ENCODE measurements around the gene NEAT1. TPM values are rescaled to one million over a fixed set of nuclear protein-coding genes. Genes with fewer than 3 reads are reported as not detected.

The NEAT1 gene
- total RNA-seq, 4 donors from 2014 or later = 42.8 to 181 (median 96.0) TPM

DNA sequence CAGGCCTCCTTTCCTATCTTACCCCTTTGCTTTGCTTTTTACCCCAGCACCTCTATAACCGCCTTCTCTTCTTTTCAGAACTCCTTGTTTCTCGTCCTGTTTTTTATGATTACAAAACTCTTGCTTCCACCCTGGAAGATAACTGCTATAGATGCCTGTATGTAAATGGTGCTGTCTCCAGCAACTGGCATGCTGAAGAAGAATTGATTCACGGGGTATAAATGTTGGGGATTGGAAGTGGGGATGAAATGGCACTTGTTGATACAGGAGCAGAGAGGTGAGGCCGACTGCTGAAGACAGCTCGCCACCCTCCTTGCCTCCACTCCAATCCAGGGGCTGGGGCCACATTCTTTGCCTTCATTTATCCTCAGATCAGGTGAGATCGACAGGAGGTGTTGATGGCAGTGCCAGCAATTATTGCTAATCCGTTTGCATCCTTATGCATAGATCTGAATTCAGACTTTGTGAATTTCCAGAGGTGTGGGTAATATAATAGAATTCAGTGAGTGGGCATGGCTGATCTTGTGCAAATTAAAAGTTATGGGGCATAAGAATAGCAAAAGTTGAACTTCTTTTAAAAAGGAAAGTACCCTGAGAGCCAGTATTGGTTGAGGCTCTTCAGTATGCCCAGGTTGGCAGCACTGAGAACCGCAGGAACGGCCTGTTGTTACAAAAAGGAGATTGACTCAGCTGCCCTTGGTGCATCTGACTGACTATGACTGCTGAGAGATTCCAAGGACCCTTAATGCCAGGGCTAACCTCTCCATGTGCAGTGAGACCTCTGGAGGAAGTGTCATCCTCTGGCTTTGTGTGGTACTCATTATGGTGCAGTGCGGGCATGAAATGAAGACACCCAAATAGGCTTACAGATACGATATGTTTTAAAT is 5.3 kb downstream of the NEAT1 start:
- peak overlapping the region; percentile 97 to 99 (median 99) for H3K27ac ChIP-seq (replicated peaks in 1 of 4)
- DNase-seq (ENCODE audit: extremely low spot score) = no peak
- no peaks in the 10 kb centered on the region for H3K9me3 ChIP-seq
- peak overlapping the region; percentile 71 to 81 (median 74) for H3K4me3 ChIP-seq
- WGBS = 14% methylated on average over 11 of the region's 11 CpGs
- intact Hi-C loops (cut with DNase I) = no loop called here
- no peaks in the 10 kb centered on the region for H3K27me3 ChIP-seq
- H3K36me3 ChIP-seq = peaks cover 15 to 84% (median 26%) of the 10 kb centered on the region in 4 donors
- no peak for TF ChIP-seq EP300 (IDR thresholded peaks at IDR 0.05)
- TF ChIP-seq, protein P1, sequence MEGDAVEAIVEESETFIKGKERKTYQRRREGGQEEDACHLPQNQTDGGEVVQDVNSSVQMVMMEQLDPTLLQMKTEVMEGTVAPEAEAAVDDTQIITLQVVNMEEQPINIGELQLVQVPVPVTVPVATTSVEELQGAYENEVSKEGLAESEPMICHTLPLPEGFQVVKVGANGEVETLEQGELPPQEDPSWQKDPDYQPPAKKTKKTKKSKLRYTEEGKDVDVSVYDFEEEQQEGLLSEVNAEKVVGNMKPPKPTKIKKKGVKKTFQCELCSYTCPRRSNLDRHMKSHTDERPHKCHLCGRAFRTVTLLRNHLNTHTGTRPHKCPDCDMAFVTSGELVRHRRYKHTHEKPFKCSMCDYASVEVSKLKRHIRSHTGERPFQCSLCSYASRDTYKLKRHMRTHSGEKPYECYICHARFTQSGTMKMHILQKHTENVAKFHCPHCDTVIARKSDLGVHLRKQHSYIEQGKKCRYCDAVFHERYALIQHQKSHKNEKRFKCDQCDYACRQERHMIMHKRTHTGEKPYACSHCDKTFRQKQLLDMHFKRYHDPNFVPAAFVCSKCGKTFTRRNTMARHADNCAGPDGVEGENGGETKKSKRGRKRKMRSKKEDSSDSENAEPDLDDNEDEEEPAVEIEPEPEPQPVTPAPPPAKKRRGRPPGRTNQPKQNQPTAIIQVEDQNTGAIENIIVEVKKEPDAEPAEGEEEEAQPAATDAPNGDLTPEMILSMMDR (IDR thresholded peaks at IDR 0.05) = no peak
- TF ChIP-seq POLR2AphosphoS5 (IDR thresholded peaks at IDR 0.05) = peak in 1 of 2 donors; percentile 63
- peaks cover 49 to 66% (median 65%) of the 10 kb centered on the region in 4 donors for H3K4me1 ChIP-seq

DNA sequence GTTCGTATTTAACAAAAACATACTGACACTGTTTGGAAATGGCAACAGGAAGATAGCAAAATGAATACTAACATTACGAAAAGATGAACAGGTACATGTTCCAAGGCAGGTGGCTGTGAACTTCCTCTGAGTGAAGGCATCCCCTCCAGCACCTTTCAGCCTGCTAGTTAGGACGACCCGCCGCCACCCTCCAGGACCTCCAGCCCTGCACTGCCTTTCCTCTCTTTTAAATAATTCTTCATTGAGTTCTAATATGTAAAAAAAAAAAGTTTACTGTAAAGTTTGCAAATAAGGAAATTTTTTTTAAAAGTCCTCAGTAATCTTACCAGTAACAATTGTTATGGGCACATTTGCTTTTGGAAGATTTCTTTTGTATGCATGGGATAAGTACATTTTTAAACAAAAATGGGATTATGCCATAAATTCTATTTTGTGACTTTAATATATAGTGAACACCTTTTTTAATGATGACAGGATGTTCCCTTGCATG is 6.0 kb downstream of the NEAT1 start:
- TF ChIP-seq POLR2A (IDR thresholded peaks at IDR 0.05; ENCODE audit: low read depth) (no peak), POLR2AphosphoS5 (IDR thresholded peaks at IDR 0.05) (no peak), EP300 (IDR thresholded peaks at IDR 0.05) (no peak)
- TF ChIP-seq, protein P1 (IDR thresholded peaks at IDR 0.05) = no peak
- Histone ChIP-seq H3K4me3 (peak overlapping the region; percentile 71 to 81 (median 74)), H3K27me3 (no peaks in the 10 kb centered on the region), H3K27ac (replicated peaks in 1 of 4) (peak overlapping the region; percentile 97 to 99 (median 99)), H3K9me3 (no peaks in the 10 kb centered on the region), H3K4me1 (peaks cover 54 to 73% (median 72%) of the 10 kb centered on the region in 4 donors), H3K36me3 (peaks cover 15 to 85% (median 27%) of the 10 kb centered on the region in 4 donors)
- DNase-seq (ENCODE audit: extremely low spot score) = no peak
- intact Hi-C loops (cut with DNase I) = no loop called here
- WGBS = 9% methylated on average over 5 of the region's 5 CpGs

DNA sequence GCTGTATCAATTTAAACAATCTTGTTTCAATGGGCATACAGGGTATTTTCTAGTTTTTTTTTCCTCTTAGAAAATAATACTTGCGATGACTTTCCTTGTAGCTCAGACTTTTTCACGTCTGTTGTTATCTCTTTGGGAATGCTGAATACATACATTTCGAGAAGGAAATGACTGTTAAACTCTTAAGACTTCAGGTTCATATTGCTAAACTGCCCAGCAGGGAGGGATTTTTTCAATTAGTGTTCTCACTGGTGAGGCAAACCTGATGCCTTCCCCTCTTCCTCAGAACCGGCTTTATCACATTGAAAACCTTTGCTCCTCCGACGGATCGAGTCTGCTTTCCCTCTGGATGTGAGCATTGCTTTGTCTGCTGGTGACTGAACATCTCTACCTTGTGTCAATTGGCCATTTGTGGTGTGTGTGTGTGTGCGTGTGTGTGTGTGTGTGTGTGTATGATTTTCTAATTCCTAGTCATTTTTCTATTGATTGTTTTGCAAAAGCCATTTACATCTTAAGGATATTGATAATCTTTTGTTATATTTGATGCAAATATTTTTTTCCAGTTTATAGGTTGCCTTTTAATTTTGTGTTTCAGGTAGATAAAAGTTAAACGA is 6.6 kb downstream of the NEAT1 start:
- 8% methylated on average over 9 of the region's 9 CpGs for WGBS

DNA sequence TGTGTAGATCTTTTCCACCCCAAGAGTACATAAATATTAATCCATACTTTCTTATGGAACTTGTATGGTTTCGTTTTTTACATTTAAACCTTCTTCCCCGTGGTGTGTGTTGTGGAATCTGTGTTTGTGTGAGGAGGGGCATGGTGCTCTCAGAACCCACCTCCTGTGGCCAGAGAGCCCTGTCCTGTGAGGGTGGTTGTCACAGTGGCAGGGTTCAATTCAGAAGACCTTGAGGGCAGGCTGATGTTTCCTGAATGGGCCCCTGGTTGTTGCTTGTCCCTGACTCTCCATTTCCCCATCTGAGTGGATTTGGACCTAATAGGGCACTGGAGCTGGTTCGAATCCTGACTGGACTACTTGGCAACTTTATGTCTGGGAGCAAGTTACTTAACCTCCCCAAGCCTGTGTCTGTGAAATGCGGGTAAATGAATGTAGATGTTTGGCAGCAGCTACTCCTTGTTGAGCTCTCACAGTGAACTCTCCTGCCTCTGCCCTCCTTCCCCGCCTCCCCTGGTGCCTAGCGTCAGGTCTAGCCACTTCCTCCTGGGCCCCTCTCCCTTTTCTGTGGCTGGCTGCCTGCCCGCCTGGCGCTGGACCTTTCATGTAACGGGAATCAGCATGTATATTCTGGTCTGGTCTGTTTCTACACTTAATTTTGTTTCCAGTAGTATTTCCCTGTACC is 7.3 kb downstream of the NEAT1 start:
- peak in 1 of 2 donors; percentile 65 for TF ChIP-seq POLR2AphosphoS5 (IDR thresholded peaks at IDR 0.05)
- TF ChIP-seq EP300 (IDR thresholded peaks at IDR 0.05) = no peak
- peak; percentile 40 for TF ChIP-seq POLR2A (IDR thresholded peaks at IDR 0.05; ENCODE audit: low read depth)
- TF ChIP-seq, protein P1 (IDR thresholded peaks at IDR 0.05) = no peak
- Histone ChIP-seq H3K27ac (replicated peaks in 1 of 4) (peak overlapping the region; percentile 97 to 99 (median 99)), H3K27me3 (no peaks in the 10 kb centered on the region), H3K4me3 (peak overlapping the region; percentile 71 to 81 (median 74)), H3K36me3 (peaks cover 24 to 85% (median 35%) of the 10 kb centered on the region in 4 donors), H3K4me1 (peaks cover 63 to 86% (median 84%) of the 10 kb centered on the region in 4 donors), H3K9me3 (no peaks in the 10 kb centered on the region)
- intact Hi-C loops (cut with DNase I) = no loop called here
- no peak for DNase-seq (ENCODE audit: extremely low spot score)
- 4% methylated on average over 9 of the region's 9 CpGs for WGBS

More for the DNA sequence above, 6.6 kb downstream of the NEAT1 start:
- TF ChIP-seq EP300 (IDR thresholded peaks at IDR 0.05) = no peak
- peak in 1 of 2 donors; percentile 79 for TF ChIP-seq POLR2AphosphoS5 (IDR thresholded peaks at IDR 0.05)
- TF ChIP-seq POLR2A (IDR thresholded peaks at IDR 0.05; ENCODE audit: low read depth) = peak; percentile 21
- peaks cover 18 to 85% (median 32%) of the 10 kb centered on the region in 4 donors for H3K36me3 ChIP-seq
- peak overlapping the region; percentile 71 to 81 (median 74) for H3K4me3 ChIP-seq
- intact Hi-C loops (cut with DNase I) = no loop called here
- peaks cover 56 to 79% (median 77%) of the 10 kb centered on the region in 4 donors for H3K4me1 ChIP-seq
- DNase-seq (ENCODE audit: extremely low spot score) = no peak
- no peaks in the 10 kb centered on the region for H3K9me3 ChIP-seq
- no peaks in the 10 kb centered on the region for H3K27me3 ChIP-seq
- peak overlapping the region; percentile 97 to 99 (median 99) for H3K27ac ChIP-seq (replicated peaks in 1 of 4)

Measured in esophagus muscularis mucosa (tissue), 4 donors.